ES-I3 (cell line): Measurements from ENCODE around the gene CAMTA1.

Source experiments
- H3K36me3 ChIP-seq: 2 replicates; pipeline ENCODE4 v1.6.1; 2013; ENCODE audit warnings: mild to moderate bottlenecking, low read length, control low read depth, moderate library complexity; ENCODE audit not compliant: insufficient read depth
- H3K4me1 ChIP-seq: 2 replicates; pipeline ENCODE4 v1.6.1; 2013; ENCODE audit warnings: mild to moderate bottlenecking, control low read depth, low read length; ENCODE audit not compliant: insufficient read depth
- H3K9ac ChIP-seq: 2 replicates; pipeline ENCODE4 v1.6.1; 2013; ENCODE audit warnings: low read depth, mild to moderate bottlenecking, low read length, moderate library complexity
- H3K9me3 ChIP-seq: 2 replicates; pipeline ENCODE4 v1.6.1; 2013; ENCODE audit warnings: mild to moderate bottlenecking, low read length, moderate library complexity; ENCODE audit not compliant: control insufficient read depth, insufficient read depth

CAMTA1 gene

DNA sequence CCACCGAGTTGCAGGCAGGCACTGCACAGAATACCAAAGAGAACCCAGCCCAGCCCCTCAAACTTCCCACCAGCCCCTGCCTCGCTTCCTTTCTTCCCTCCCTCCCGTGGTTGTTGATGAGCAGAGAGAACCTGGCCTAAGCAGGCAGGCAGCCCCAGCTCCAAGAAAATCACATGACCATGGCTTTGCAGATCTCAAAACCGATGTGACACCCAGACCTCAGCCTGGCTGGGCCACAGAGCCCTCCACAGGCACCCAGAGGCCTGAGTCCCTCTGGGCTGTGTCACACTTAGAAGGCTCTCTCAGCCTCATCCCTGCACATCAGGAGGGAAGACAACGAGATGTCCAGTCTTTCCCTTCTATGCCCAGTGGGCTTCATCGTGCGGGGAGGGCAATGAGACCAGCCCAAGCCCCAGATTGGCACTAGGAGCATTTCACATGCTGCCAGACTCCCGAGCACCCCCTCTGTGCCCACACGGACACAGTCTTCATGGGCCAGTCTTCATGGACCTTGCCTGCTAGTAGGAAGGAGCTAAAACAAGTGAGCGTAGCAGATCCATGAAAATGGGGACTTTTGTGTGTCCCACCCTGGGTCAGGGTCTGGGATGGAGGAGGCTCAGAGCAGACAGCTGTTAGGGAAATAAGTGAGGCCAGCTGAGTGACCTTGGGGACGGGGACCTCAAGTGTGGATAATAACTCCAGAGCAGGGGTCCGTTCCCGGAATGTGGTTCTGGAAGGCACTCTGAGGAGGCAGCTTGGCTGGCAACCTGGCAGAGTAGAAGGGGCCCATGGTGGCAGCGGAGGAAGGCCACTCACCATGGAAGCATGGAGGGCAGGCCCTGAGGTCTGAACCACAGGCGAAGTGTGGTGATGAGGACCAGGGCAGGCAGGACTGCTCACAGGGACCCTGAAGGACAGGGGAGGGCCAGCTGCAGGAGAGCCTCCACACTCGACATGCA is 781.4 kb downstream of the CAMTA1 start:
- H3K9me3 ChIP-seq: no peaks in the 10 kb centered on the region
- H3K4me1 ChIP-seq: no peaks in the 10 kb centered on the region
- no peak overlapping the region for H3K9ac ChIP-seq
- no peaks in the 10 kb centered on the region for H3K36me3 ChIP-seq

DNA sequence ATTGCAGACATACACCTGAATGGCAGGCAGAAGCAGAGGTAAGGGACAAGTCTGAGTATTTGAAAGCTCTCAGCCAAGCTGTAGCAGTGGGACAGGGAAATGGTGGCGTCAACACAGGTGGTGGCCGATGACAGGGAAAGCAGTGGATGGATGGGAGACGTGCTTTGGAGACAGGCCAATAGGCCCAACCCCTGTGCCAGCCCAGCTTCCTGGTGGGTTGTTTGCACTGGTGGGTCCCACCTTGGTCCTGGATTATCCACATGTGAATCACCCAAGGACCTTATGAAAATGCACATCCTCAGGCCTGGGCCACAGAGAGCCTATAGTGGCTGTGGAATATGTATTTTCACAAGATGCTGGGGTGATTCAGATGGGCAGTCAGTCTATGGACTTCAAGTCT is 782.1 kb downstream of the CAMTA1 start:
- Histone ChIP-seq H3K4me1 (no peaks in the 10 kb centered on the region), H3K9me3 (no peaks in the 10 kb centered on the region), H3K9ac (no peak overlapping the region), H3K36me3 (no peaks in the 10 kb centered on the region)

DNA sequence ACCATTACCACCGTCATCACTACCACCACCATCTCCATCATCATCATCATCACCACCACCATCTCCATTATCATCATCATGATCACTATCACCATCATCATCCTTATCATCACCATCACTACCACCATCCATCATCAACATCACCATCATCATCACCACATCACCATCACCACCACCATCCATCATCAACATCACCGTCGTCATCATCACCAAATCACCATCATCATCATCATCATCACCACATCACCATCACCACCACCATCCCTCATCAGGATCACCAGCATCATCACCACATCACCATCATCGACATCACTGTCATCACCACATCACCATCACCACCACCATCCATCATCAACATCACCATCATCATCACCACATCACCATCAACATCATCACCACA is 782.8 kb downstream of the CAMTA1 start:
- no peaks in the 10 kb centered on the region for H3K4me1 ChIP-seq
- H3K9ac ChIP-seq: no peak overlapping the region
- no peaks in the 10 kb centered on the region for H3K9me3 ChIP-seq
- H3K36me3 ChIP-seq: no peaks in the 10 kb centered on the region

DNA sequence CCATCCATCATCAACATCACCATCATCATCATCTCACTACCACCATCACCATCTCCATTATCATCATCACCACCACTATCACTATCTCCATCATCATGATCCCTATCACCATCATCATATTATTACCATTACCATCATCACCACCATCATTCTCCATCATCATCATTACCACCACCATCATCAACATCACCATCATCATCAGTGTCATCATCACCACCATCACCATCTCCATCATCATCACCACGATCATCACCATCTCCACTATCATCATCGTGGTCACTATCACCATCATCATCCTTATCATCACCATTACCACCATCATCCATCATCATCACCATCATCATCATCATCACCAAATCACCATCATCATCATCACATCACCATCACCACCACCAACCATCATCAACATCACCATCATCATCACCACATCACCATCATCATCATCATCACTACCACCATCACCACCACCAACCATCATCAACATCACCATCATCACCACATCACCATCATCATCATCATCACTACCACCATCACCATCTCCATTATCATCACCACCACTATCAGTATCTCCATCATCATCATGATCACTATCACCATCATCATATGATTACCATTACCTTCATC is 783.8 kb downstream of the CAMTA1 start:
- Histone ChIP-seq H3K9me3 (no peaks in the 10 kb centered on the region), H3K36me3 (no peaks in the 10 kb centered on the region), H3K4me1 (no peaks in the 10 kb centered on the region), H3K9ac (no peak overlapping the region)

DNA sequence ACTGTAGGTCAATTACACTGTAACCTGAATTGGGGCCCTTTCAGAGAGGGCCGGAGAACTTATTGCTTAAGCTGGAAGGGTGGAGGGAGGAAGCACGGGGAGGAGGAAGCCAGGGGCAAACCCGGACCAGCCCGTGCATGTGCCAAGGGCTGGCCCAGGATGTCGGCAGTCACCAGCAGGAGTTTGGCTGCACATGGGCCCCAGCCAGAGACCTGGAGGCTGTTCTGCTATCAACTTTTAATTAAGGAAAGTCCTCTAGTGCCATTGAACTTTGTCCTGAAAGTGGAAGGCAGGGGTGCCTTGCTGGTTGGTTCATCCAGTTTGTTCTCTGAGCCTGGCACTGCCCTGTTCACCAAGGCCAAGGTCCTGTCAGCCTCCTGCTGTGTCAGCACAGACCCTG is 785.1 kb downstream of the CAMTA1 start:
- no peaks in the 10 kb centered on the region for H3K9me3 ChIP-seq
- no peaks in the 10 kb centered on the region for H3K36me3 ChIP-seq
- H3K9ac ChIP-seq: no peak overlapping the region
- H3K4me1 ChIP-seq: no peaks in the 10 kb centered on the region

DNA sequence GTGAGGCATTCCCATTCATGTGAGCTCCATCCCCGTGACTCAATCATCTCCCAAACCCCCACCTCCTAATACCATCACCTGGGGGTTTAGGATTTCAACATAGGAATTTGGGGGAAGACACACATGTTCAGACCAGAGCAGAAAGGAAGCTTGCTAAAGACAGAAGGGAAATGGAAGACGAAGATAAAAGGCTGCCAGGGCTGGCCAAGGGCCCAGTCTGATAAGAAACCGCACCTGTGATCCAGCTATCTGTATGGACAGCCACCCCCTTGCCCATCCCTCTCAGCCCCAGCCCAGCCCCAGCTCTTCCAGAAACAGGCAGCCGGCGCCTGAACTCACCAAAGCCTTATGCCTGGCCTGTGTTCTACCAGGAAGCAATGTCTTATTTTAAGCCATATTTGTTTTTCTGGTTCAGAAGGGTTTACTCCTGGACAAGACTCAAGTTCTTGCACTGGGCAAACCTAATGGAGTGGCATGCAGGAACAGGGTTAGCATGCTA is 787.4 kb downstream of the CAMTA1 start:
- Histone ChIP-seq H3K9ac (no peak overlapping the region), H3K9me3 (no peaks in the 10 kb centered on the region), H3K36me3 (no peaks in the 10 kb centered on the region), H3K4me1 (no peaks in the 10 kb centered on the region)

DNA sequence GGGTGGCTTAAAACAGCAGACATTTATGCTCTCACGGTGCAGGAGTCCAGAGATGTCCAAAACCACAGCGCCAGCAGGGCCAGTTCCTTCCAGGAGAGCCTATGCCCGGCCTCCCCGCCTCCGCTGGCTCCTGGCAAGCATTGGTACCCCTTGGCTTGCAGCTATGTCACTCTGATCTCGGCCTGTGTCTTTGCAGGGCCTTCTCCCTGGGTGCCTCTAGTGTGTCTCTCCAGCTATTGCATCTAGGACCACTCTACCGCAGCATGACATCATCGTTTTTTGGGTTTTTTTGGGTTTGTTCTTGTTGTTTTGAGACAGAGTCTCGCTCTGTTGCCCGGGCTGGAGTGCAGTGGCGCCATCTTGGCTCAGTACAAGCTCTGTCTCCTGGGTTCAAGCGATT is 788.2 kb downstream of the CAMTA1 start:
- H3K4me1 ChIP-seq: no peaks in the 10 kb centered on the region
- no peaks in the 10 kb centered on the region for H3K9me3 ChIP-seq
- H3K36me3 ChIP-seq: no peaks in the 10 kb centered on the region
- H3K9ac ChIP-seq: no peak overlapping the region

DNA sequence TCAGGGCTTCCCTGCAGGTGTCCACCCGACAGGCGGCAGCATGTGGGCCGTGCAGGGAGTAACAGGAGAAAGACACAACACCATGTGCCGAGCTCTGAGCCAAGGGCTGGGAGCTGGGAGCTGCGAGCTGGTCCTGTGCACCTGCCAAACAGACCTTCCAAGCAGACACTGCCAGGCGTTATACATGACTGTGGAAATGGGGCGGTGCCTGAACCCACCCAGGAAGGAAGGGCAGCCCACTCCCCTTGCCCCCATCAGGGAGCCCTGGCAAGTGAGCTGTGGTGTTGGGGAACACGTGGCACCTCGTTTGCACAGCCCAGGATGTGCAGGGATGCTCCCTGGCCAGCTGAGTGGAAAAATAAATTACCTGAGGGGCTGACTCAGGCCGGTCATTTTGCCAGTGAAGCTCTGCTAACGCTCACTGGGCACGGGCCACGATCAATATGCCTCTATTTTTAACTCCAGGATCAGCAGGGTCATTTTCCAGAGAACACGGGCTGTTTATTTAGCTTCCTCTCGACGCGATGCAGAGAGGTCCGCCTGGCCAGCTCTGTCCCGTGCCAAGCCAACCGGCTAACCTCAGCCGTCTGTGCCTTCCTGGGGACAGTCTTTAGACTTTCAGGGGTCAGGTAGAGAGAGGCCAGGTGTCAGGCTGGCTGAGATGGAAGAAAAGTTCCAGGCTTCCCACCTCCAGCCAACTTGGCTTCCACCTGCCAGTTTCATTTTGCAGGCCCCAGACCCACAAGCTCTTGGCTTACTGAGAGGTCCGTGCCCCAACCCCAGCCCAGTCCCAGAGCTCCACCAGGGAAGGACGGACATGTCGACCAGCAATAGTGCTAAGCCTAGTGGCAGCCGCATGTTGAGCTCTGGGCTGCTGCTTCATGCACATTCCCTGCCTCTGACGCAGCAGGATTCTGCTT is 789.1 kb downstream of the CAMTA1 start:
- no peak overlapping the region for H3K9ac ChIP-seq
- H3K36me3 ChIP-seq: no peaks in the 10 kb centered on the region

DNA sequence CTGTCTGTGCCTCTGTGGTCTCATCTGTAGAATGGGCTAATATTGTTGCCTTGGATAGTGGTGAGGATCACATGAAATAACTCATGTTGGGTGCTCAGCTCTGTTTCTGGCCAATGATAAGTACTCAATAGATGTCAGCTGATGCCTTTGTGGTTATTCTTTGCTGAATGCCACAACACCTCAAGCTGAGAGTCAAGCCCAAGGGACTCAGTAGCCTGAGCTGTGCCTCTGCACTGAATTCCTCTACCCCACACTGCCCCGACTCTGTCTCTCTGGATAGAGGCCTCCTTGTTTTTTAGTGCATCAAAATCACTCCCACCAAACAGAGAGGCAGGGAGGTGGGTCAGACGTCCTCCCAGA is 789.8 kb downstream of the CAMTA1 start:
- H3K4me1 ChIP-seq: no peaks in the 10 kb centered on the region
- H3K9me3 ChIP-seq: no peaks in the 10 kb centered on the region
- no peaks in the 10 kb centered on the region for H3K36me3 ChIP-seq
- H3K9ac ChIP-seq: no peak overlapping the region

More for the DNA sequence above, 789.1 kb downstream of the CAMTA1 start:
- no peaks in the 10 kb centered on the region for H3K4me1 ChIP-seq
- no peaks in the 10 kb centered on the region for H3K9me3 ChIP-seq

DNA sequence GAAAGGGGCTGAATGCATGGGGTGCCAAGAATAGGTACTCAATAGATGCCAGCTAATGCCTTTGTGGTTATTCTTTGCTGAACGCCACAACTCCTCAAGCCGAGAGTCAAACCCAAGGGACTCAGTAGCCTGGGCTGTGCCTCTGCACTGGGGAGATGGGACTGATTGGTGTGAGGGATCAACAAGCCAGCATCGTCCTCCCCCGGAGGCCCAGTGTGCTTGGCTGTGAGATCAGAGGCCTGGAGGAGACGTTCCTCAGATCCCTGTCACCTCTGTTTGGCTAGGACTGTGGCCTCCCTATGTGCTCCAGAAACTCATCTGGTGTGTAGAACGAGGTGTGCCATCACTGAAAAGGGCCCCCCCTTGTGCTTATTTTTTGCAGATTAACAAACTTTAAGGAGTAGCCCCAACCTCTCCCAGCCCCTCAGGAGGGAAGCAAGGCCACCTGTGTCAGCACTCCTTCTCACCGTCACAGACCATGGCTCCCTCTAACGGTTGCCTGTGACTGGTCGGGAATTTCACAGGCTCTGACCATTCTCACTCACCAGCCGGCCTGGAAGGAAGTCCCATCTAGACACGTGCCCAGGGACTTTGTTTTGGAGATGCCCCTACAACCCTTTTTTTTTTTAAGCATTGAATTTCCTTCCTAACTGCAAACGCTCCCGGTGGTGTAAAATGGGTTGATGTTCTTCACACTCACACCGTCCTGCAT is 791.8 kb downstream of the CAMTA1 start:
- no peaks in the 10 kb centered on the region for H3K9me3 ChIP-seq
- no peak overlapping the region for H3K9ac ChIP-seq
- H3K36me3 ChIP-seq: no peaks in the 10 kb centered on the region
- H3K4me1 ChIP-seq: no peaks in the 10 kb centered on the region

DNA sequence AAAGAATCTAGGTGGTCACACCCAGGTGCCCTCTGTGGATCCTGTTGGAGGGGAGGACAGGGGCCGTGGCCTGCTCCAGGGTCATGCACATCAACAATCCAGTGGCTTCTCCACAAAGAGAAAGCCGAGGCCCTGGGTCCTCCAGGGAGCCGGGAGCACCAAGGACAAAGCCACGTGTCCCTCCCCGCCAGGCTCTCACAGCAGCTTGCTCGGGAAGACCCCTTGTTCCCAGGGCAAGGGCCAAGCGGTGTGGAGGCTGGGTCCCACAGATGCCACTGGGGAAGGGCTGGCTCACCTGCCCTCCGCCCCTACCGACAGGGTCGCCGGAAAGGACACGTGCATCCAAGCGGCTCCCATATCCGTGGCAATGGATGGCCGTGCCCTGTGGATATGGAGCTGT is 793.0 kb downstream of the CAMTA1 start:
- no peaks in the 10 kb centered on the region for H3K9me3 ChIP-seq
- H3K4me1 ChIP-seq: no peaks in the 10 kb centered on the region
- no peaks in the 10 kb centered on the region for H3K36me3 ChIP-seq
- H3K9ac ChIP-seq: no peak overlapping the region

DNA sequence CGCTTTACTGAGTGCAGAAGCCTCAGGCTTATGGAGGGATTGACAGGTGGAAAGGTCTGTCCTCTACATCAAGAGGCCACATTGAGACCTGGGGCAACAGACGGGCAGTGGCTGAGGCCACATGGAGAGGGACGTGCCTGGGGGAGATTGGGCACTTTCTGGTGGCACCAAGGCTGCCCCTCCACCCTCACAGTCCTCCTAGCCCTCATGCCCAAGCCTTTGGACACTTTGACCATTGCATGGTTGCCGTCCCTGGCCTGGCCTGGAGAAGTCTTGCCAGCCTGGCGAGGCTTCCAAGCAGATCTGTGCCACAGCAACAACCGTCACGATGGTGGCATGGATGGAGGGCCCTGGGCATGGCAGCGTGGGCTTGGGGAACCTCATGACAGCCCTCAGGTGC is 793.8 kb downstream of the CAMTA1 start:
- Histone ChIP-seq H3K4me1 (no peaks in the 10 kb centered on the region), H3K36me3 (no peaks in the 10 kb centered on the region), H3K9ac (no peak overlapping the region), H3K9me3 (no peaks in the 10 kb centered on the region)

DNA sequence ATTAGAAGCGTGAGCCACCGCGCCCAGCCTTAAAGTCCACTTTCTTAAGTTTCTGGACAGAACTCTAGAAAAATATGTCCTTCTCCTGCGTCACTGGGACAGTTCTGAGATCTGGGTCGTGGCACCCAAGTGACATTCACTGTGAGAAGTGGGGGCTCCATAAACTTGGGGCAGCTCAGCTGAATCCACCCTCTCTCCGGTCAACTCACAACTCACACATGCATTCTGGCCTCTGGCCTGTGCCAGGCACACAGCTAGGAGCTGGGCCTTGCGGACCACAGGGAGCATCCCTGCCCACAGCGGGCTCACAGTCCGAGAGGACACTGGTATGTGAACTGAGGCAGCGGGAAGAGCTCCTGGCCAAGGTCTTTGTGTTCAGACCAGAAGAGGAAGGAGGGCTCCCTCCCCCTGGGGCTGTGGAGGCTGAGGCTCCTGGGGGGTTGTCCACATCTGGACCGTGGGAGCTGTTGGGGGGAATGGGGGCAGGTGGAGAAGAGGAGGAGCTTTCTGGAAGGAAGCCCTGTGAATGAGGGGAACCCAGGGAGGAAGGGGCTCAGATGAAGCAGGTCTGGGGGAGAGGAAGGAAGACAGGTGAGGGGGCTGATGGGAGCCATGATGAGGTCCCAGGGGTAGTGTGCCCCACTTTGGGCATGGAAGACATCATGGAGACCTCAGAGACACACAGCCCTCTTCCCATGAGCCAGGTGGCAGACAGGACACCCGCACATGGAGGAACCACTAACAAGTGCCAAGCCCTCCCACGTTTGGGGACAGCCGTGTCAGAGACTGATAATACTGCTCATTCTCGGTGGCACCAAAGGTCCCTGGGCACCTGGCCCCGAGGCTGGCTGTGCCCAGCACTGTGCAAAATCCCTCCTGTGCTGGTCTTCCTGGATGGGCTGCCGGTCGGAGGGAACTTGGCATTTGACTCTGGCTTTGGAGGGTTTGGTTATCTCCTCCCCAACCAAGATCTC is 794.9 kb downstream of the CAMTA1 start:
- no peaks in the 10 kb centered on the region for H3K9me3 ChIP-seq
- no peaks in the 10 kb centered on the region for H3K4me1 ChIP-seq
- no peak overlapping the region for H3K9ac ChIP-seq
- no peaks in the 10 kb centered on the region for H3K36me3 ChIP-seq
